ENCODE data around the gene AGGF1. TPM values are rescaled to one million over a fixed set of nuclear protein-coding genes. Genes with fewer than 3 reads are reported as not detected.

The AGGF1 gene
- total RNA-seq, 4 donors from 2014 or later, result 12.0 to 20.1 (median 16.4) TPM

GRCh38 chr5:77003246-77003645 lies 27.0 kb upstream of the AGGF1 start:
- Histone ChIP-seq H3K4me3 (no peak overlapping the region), H3K27ac (no peak overlapping the region), H3K4me1 (no peaks in the 10 kb centered on the region), H3K36me3 (no peaks in the 10 kb centered on the region), H3K9me3 (no peaks in the 10 kb centered on the region), H3K27me3 (peaks cover 0 to 23% (median 0%) of the 10 kb centered on the region in 4 donors)
- no peak for DNase-seq
- TF ChIP-seq POLR2A (IDR thresholded peaks at IDR 0.05), result no peak
- TF ChIP-seq, protein P1, sequence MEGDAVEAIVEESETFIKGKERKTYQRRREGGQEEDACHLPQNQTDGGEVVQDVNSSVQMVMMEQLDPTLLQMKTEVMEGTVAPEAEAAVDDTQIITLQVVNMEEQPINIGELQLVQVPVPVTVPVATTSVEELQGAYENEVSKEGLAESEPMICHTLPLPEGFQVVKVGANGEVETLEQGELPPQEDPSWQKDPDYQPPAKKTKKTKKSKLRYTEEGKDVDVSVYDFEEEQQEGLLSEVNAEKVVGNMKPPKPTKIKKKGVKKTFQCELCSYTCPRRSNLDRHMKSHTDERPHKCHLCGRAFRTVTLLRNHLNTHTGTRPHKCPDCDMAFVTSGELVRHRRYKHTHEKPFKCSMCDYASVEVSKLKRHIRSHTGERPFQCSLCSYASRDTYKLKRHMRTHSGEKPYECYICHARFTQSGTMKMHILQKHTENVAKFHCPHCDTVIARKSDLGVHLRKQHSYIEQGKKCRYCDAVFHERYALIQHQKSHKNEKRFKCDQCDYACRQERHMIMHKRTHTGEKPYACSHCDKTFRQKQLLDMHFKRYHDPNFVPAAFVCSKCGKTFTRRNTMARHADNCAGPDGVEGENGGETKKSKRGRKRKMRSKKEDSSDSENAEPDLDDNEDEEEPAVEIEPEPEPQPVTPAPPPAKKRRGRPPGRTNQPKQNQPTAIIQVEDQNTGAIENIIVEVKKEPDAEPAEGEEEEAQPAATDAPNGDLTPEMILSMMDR (IDR thresholded peaks at IDR 0.05), result no peak
- 29 to 40% methylated on average over 1 of the region's 1 CpG for WGBS, 2 donors
- intact Hi-C loops (cut with DNase I), result no loop called here

DNA sequence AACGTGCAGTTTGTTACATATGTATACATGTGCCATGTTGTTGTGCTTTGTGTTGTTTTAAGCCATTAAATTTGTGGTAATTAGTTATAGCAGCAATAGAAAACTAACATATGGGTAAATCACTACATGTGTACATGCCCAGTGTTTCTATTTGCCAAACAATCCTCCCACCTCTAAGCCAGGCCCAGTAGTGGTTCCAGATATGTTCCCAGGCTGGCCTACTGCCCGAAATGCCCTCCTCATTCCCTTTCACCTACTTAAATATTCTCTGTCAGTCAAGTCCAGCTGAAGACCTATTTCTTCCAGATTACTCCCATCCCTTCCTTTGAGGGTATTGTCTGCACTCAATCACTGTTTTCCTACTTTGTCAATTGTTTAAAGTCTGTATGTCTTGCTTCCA lies 24.1 kb upstream of the AGGF1 start:
- Histone ChIP-seq H3K27ac (no peak overlapping the region), H3K4me3 (no peak overlapping the region), H3K36me3 (no peaks in the 10 kb centered on the region), H3K4me1 (no peaks in the 10 kb centered on the region), H3K27me3 (peaks cover 0 to 20% (median 0%) of the 10 kb centered on the region in 4 donors), H3K9me3 (no peaks in the 10 kb centered on the region)
- intact Hi-C loops (cut with DNase I), result no loop called here
- no peak for DNase-seq
- TF ChIP-seq POLR2A (IDR thresholded peaks at IDR 0.05), result no peak
- TF ChIP-seq, protein P1 (IDR thresholded peaks at IDR 0.05), result no peak
- WGBS, 2 donors, result 67 to 72% methylated on average over 2 of the region's 2 CpGs

GRCh38 chr5:77008413-77008812 lies 21.8 kb upstream of the AGGF1 start:
- Histone ChIP-seq H3K4me3 (no peak overlapping the region), H3K36me3 (no peaks in the 10 kb centered on the region), H3K27me3 (peaks cover 0 to 25% (median 0%) of the 10 kb centered on the region in 4 donors), H3K4me1 (no peaks in the 10 kb centered on the region), H3K27ac (no peak overlapping the region), H3K9me3 (no peaks in the 10 kb centered on the region)
- TF ChIP-seq POLR2A (IDR thresholded peaks at IDR 0.05), result no peak
- TF ChIP-seq, protein P1 (IDR thresholded peaks at IDR 0.05), result no peak
- DNase-seq, result no peak
- 28 to 67% methylated on average over 3 of the region's 3 CpGs for WGBS, 2 donors
- intact Hi-C loops (cut with DNase I), result no loop called here

GRCh38 chr5:77010243-77010642 lies 20.0 kb upstream of the AGGF1 start:
- no peak overlapping the region for H3K27ac ChIP-seq
- no peak for DNase-seq
- H3K9me3 ChIP-seq, result no peaks in the 10 kb centered on the region
- intact Hi-C loops (cut with DNase I), result no loop called here
- H3K27me3 ChIP-seq, result peaks cover 0 to 20% (median 0%) of the 10 kb centered on the region in 4 donors
- WGBS, 2 donors, result 68 to 75% methylated on average over 5 of the region's 5 CpGs
- H3K4me3 ChIP-seq, result no peak overlapping the region
- TF ChIP-seq POLR2A (IDR thresholded peaks at IDR 0.05), result no peak
- no peaks in the 10 kb centered on the region for H3K36me3 ChIP-seq
- no peaks in the 10 kb centered on the region for H3K4me1 ChIP-seq

GRCh38 chr5:77011498-77011897 lies 18.7 kb upstream of the AGGF1 start:
- Histone ChIP-seq H3K27ac (no peak overlapping the region), H3K9me3 (no peaks in the 10 kb centered on the region), H3K4me1 (no peaks in the 10 kb centered on the region), H3K4me3 (no peak overlapping the region), H3K27me3 (peaks cover 0 to 16% (median 0%) of the 10 kb centered on the region in 4 donors), H3K36me3 (no peaks in the 10 kb centered on the region)
- intact Hi-C loops (cut with DNase I), result no loop called here
- DNase-seq, result no peak
- 79 to 80% methylated on average over 5 of the region's 5 CpGs for WGBS, 2 donors
- TF ChIP-seq POLR2A (IDR thresholded peaks at IDR 0.05), result no peak
- TF ChIP-seq, protein P1 (IDR thresholded peaks at IDR 0.05), result no peak

GRCh38 chr5:77012601-77013000 lies 17.6 kb upstream of the AGGF1 start:
- H3K9me3 ChIP-seq, result no peaks in the 10 kb centered on the region
- intact Hi-C loops (cut with DNase I), result no loop called here
- H3K4me1 ChIP-seq, result no peaks in the 10 kb centered on the region
- no peak overlapping the region for H3K27ac ChIP-seq
- no peak for TF ChIP-seq POLR2A (IDR thresholded peaks at IDR 0.05)
- TF ChIP-seq, protein P1 (IDR thresholded peaks at IDR 0.05), result no peak
- WGBS, 2 donors, result 85 to 90% methylated on average over 2 of the region's 2 CpGs
- no peak for DNase-seq
- no peak overlapping the region for H3K4me3 ChIP-seq
- H3K27me3 ChIP-seq, result peaks cover 0 to 17% (median 0%) of the 10 kb centered on the region in 4 donors
- no peaks in the 10 kb centered on the region for H3K36me3 ChIP-seq
